H9 (cell line): ENCODE results near the gene TMUB2. TPM values are rescaled to one million over a fixed set of nuclear protein-coding genes. Genes with fewer than 3 reads are reported as not detected.

Experiments
- DNase-seq: peaks from one replicate; pipeline ENCODE4 v3.0.0-alpha.2; 2017
- H2AFZ ChIP-seq: one replicate; pipeline ENCODE4 v1.6.1; 2013; ENCODE audit warnings: mild to moderate bottlenecking, low read length, control low read depth, moderate library complexity
- H2AK5ac ChIP-seq: 2 replicates; pipeline ENCODE4 v1.6.1; 2013; ENCODE audit warnings: low read length, control low read depth, mixed read lengths; ENCODE audit not compliant: insufficient read length
- H2BK120ac ChIP-seq: one replicate; pipeline ENCODE4 v1.6.1; 2013; ENCODE audit warnings: low read depth, mild to moderate bottlenecking, low read length, control low read depth, inconsistent platforms; ENCODE audit not compliant: poor library complexity, severe bottlenecking
- H2BK12ac ChIP-seq: 2 replicates; pipeline ENCODE4 v1.6.1; 2013; ENCODE audit warnings: low read length, control low read depth, mixed read lengths, low read depth; ENCODE audit not compliant: insufficient read length
- H2BK15ac ChIP-seq: 2 replicates; pipeline ENCODE4 v1.6.1; 2013; ENCODE audit warnings: low read depth, low read length, control low read depth
- H2BK20ac ChIP-seq: one replicate; pipeline ENCODE4 v1.6.1; 2013; ENCODE audit warnings: low read depth, mild to moderate bottlenecking, low read length, control low read depth, inconsistent platforms; ENCODE audit not compliant: poor library complexity, severe bottlenecking
- H2BK5ac ChIP-seq: 2 replicates; pipeline ENCODE4 v1.6.1; 2013; ENCODE audit warnings: low read length, control low read depth, mixed read lengths; ENCODE audit not compliant: insufficient read length
- H3K14ac ChIP-seq: 2 replicates; pipeline ENCODE4 v1.6.1; 2013; ENCODE audit warnings: low read length, control low read depth; ENCODE audit not compliant: insufficient read depth
- H3K18ac ChIP-seq: 2 replicates; pipeline ENCODE4 v1.6.1; 2013; ENCODE audit warnings: low read depth, mild to moderate bottlenecking, mixed read lengths, low read length, control low read depth; ENCODE audit not compliant: insufficient read length
- H3K23ac ChIP-seq: 2 replicates; pipeline ENCODE4 v1.6.1; 2013; ENCODE audit warnings: low read length, control low read depth, mixed read lengths, low read depth; ENCODE audit not compliant: insufficient read length
- H3K23me2 ChIP-seq: 2 replicates; pipeline ENCODE4 v1.6.1; 2013; ENCODE audit warnings: low read depth, mild to moderate bottlenecking, mixed read lengths, low read length, control low read depth; ENCODE audit not compliant: insufficient read length, poor library complexity, severe bottlenecking
- H3K27ac ChIP-seq: 2 replicates; pipeline ENCODE4 v1.5.1; 2013; ENCODE audit warnings: low read length, control low read depth, mixed read lengths, low read depth; ENCODE audit not compliant: insufficient read length
- H3K27me3 ChIP-seq: 2 replicates; pipeline ENCODE4 v1.6.1; 2013; ENCODE audit warnings: low read length, control low read depth, inconsistent platforms; ENCODE audit not compliant: insufficient read depth
- H3K4ac ChIP-seq: 2 replicates; pipeline ENCODE4 v1.6.1; 2013; ENCODE audit warnings: low read depth, mild to moderate bottlenecking, control low read depth, inconsistent platforms, low read length, moderate library complexity
- H3K4me1 ChIP-seq: 2 replicates; pipeline ENCODE4 v1.6.1; 2013; ENCODE audit warnings: low read length, control low read depth, inconsistent platforms; ENCODE audit not compliant: insufficient read depth
- H3K4me2 ChIP-seq: 2 replicates; pipeline ENCODE4 v1.6.1; 2013; ENCODE audit warnings: low read length, control low read depth, mixed read lengths; ENCODE audit not compliant: insufficient read length, insufficient read depth
- H3K56ac ChIP-seq: 2 replicates; pipeline ENCODE4 v1.6.1; 2013; ENCODE audit warnings: low read depth, mild to moderate bottlenecking, mixed read lengths, low read length, control low read depth; ENCODE audit not compliant: insufficient read length
- H3K79me1 ChIP-seq: 2 replicates; pipeline ENCODE4 v1.6.1; 2013; ENCODE audit warnings: low read depth, mild to moderate bottlenecking, moderate library complexity, low read length, control low read depth, inconsistent platforms; ENCODE audit not compliant: insufficient read depth, poor library complexity, severe bottlenecking
- H3K79me2 ChIP-seq: 2 replicates; pipeline ENCODE4 v1.6.1; 2013; ENCODE audit warnings: low read length, control low read depth, inconsistent platforms; ENCODE audit not compliant: insufficient read depth
- H3K9ac ChIP-seq: 2 replicates; pipeline ENCODE4 v1.6.1; 2013; ENCODE audit warnings: low read length, control low read depth, mixed read lengths; ENCODE audit not compliant: insufficient read length; ENCODE audit errors: extremely low read depth
- H3K9me3 ChIP-seq: one replicate; pipeline ENCODE4 v1.6.1; 2013; ENCODE audit warnings: low read depth, low read length, inconsistent platforms; ENCODE audit not compliant: control insufficient read depth
- H3T11ph ChIP-seq: one replicate; pipeline ENCODE4 v1.6.1; 2013; ENCODE audit warnings: mild to moderate bottlenecking, low read length, control low read depth, inconsistent platforms
- H4K20me1 ChIP-seq: one replicate; pipeline ENCODE4 v1.6.1; 2013; ENCODE audit not compliant: control insufficient read depth, insufficient read length, insufficient read depth
- H4K5ac ChIP-seq: 2 replicates; pipeline ENCODE4 v1.6.1; 2013; ENCODE audit warnings: low read depth, mild to moderate bottlenecking, mixed read lengths, low read length, control low read depth; ENCODE audit not compliant: insufficient read length
- H4K8ac ChIP-seq: replicated peaks from 2 replicates; pipeline ENCODE4 v1.6.1; 2013; ENCODE audit warnings: low read length, control low read depth, mixed read lengths, low read depth; ENCODE audit not compliant: insufficient read length
- H4K91ac ChIP-seq: 2 replicates; pipeline ENCODE4 v1.6.1; 2013; ENCODE audit warnings: low read depth, mild to moderate bottlenecking, moderate library complexity, mixed read lengths, low read length, control low read depth; ENCODE audit not compliant: insufficient read length
- H3K27ac Mint-ChIP-seq, 3 experiments: 2 replicates in 2 of 3; 3 replicates in 1 of 3; pipeline ENCODE4 v1.8.0; 2020 to 2021; ENCODE audit warnings: mixed read lengths in 3 of 3, mild to moderate bottlenecking in 1 of 3, moderate library complexity in 1 of 3
- H3K27me3 Mint-ChIP-seq: 2 replicates; pipeline ENCODE4 v1.8.0; 2021; ENCODE audit warnings: low read depth, mild to moderate bottlenecking, moderate library complexity, mixed read lengths
- H3K36me3 Mint-ChIP-seq, 3 experiments: 2 replicates in 2 of 3; 3 replicates in 1 of 3; pipeline ENCODE4 v1.8.0; 2020 to 2021; ENCODE audit warnings: low read depth in 3 of 3, mixed read lengths in 3 of 3; ENCODE audit not compliant: insufficient read depth in 1 of 3
- H3K4me1 Mint-ChIP-seq, 2 experiments: 2 replicates each; pipeline ENCODE4 v1.8.0; 2020; ENCODE audit warnings: mixed read lengths in 2 of 2
- H3K4me3 Mint-ChIP-seq, 2 experiments: 2 replicates in 1 of 2; 3 replicates in 1 of 2; pipeline ENCODE4 v1.8.0; 2020 to 2021; ENCODE audit warnings: mild to moderate bottlenecking in 2 of 2, mixed read lengths in 2 of 2, moderate library complexity in 1 of 2
- H3K9me3 Mint-ChIP-seq, 2 experiments: 2 replicates in 1 of 2; 3 replicates in 1 of 2; pipeline ENCODE4 v1.8.0; 2020; ENCODE audit warnings: mild to moderate bottlenecking in 2 of 2, mixed read lengths in 2 of 2, moderate library complexity in 1 of 2
- CTCF ChIP-seq: fragments of 200-600 bp; sonication (generic); conservative IDR thresholded peaks from 3 replicates; pipeline ENCODE4 v1.8.0; 2021; ENCODE audit warnings: antibody characterized with exemption, mild to moderate bottlenecking
- WGBS: extraction: QIAGEN DNeasy Blood & Tissue Kit; methylation state at CpG from one replicate; pipeline ENCODE4 v1.1.7; 2013; ENCODE audit warnings: missing lambda C conversion rate, low lambda C conversion rate, mixed read lengths; ENCODE audit not compliant: insufficient read length; ENCODE audit errors: extremely low coverage; 5-methylcytosine and 5-hydroxymethylcytosine counted together
- total RNA-seq: library from RNA; stranded (reverse); gene quantifications from 2 replicates; pipeline ENCODE4 v1.2.1, GENCODE V29; 2021

Gene TMUB2
- total RNA-seq, 1 experiment from 2014 or later = 22.9 TPM

- H3K27me3 ChIP-seq = no peaks in the 10 kb centered on the region
- H3K4me1 ChIP-seq = no peaks in the 10 kb centered on the region
- no peak overlapping the region for H2BK5ac ChIP-seq
- H3K79me1 ChIP-seq = no peaks in the 10 kb centered on the region
- H2BK15ac ChIP-seq = no peak overlapping the region
- H3T11ph ChIP-seq = no peak overlapping the region
- no peak overlapping the region for H2AK5ac ChIP-seq
- no peak overlapping the region for H3K4ac ChIP-seq
- H3K56ac ChIP-seq = no peak overlapping the region
- no peak overlapping the region for H3K4me2 ChIP-seq
- H4K91ac ChIP-seq = no peak overlapping the region
- no CpG with 5 or more reads among the region's 9 CpGs for WGBS
- no peak overlapping the region for H3K9ac ChIP-seq
- H3K23me2 ChIP-seq = no peaks in the 10 kb centered on the region
- no peak overlapping the region for H3K18ac ChIP-seq
- no peaks in the 10 kb centered on the region for H3K9me3 Mint-ChIP-seq
- no peaks in the 10 kb centered on the region for H3K9me3 ChIP-seq
- H3K27ac Mint-ChIP-seq = peak overlapping the region in 1 of 3 experiments; percentile 66; a peak in 2 of 7 replicates
- no peak overlapping the region for H2AFZ ChIP-seq
- no peak overlapping the region for H3K27ac ChIP-seq
- no peak overlapping the region for H3K4me3 Mint-ChIP-seq
- no peak for TF ChIP-seq CTCF
- no peak overlapping the region for H4K5ac ChIP-seq
- H2BK120ac ChIP-seq = no peak overlapping the region
- no peak overlapping the region for H2BK20ac ChIP-seq
- H3K23ac ChIP-seq = no peak overlapping the region
- no peaks in the 10 kb centered on the region for H3K36me3 Mint-ChIP-seq
- H3K79me2 ChIP-seq = no peaks in the 10 kb centered on the region
- peaks cover 5% of the 10 kb centered on the region; the same call in 1 of the 2 replicates for H3K27me3 Mint-ChIP-seq
- no peak overlapping the region for H3K14ac ChIP-seq
- no peak for DNase-seq
- H4K8ac ChIP-seq = no peak overlapping the region
- H4K20me1 ChIP-seq = no peaks in the 10 kb centered on the region
- no peaks in the 10 kb centered on the region; a peak in 1 of 4 replicates for H3K4me1 Mint-ChIP-seq
- H2BK12ac ChIP-seq = no peak overlapping the region
Observed at GRCh38 chr17:44230140-44230539, 43.4 kb downstream of the TMUB2 start.
